T-helper 2 cell treated with Interferon-gamma antibody and Interleukin-4, amounts not matched to agents 5 μg/mL and 100 μg/mL, for 36 hours (primary cell): ENCODE measurements around the gene ATP1A3.

Source experiments
- DNase-seq: peaks from one replicate; pipeline ENCODE4 v3.0.0; 2021; ENCODE audit warnings: low spot score
- H3K27ac Mint-ChIP-seq: one replicate; pipeline ENCODE4 v1.8.0; 2021; ENCODE audit warnings: mild to moderate bottlenecking, mixed read lengths
- H3K27me3 Mint-ChIP-seq: one replicate; pipeline ENCODE4 v1.8.0; 2021; ENCODE audit warnings: low read depth, mixed read lengths
- H3K36me3 Mint-ChIP-seq: one replicate; pipeline ENCODE4 v1.8.0; 2021; ENCODE audit warnings: low read depth, mixed read lengths
- H3K4me1 Mint-ChIP-seq: one replicate; pipeline ENCODE4 v1.8.0; 2021; ENCODE audit warnings: low read depth, mixed read lengths
- H3K4me3 Mint-ChIP-seq: one replicate; pipeline ENCODE4 v1.8.0; 2022; ENCODE audit warnings: mild to moderate bottlenecking, moderate library complexity, mixed read lengths
- H3K9me3 Mint-ChIP-seq: one replicate; pipeline ENCODE4 v1.8.0; 2021; ENCODE audit warnings: mixed read lengths

ATP1A3 gene

GRCh38 chr19:41919948-41920712 lies 73.9 kb downstream of the ATP1A3 start:
- DNase-seq, result no peak
- no peaks in the 10 kb centered on the region for H3K36me3 Mint-ChIP-seq
- no peaks in the 10 kb centered on the region for H3K9me3 Mint-ChIP-seq
- H3K4me3 Mint-ChIP-seq, result no peak overlapping the region
- peaks cover 12% of the 10 kb centered on the region for H3K4me1 Mint-ChIP-seq
- no peak overlapping the region for H3K27ac Mint-ChIP-seq
- peaks cover 13% of the 10 kb centered on the region for H3K27me3 Mint-ChIP-seq

GRCh38 chr19:41918653-41919244 lies 75.3 kb downstream of the ATP1A3 start:
- peaks cover 11% of the 10 kb centered on the region for H3K4me1 Mint-ChIP-seq
- DNase-seq, result no peak
- H3K9me3 Mint-ChIP-seq, result no peaks in the 10 kb centered on the region
- H3K4me3 Mint-ChIP-seq, result no peak overlapping the region
- no peak overlapping the region for H3K27ac Mint-ChIP-seq
- peaks cover 22% of the 10 kb centered on the region for H3K27me3 Mint-ChIP-seq
- no peaks in the 10 kb centered on the region for H3K36me3 Mint-ChIP-seq

GRCh38 chr19:41918095-41918494 lies 75.9 kb downstream of the ATP1A3 start:
- H3K36me3 Mint-ChIP-seq, result no peaks in the 10 kb centered on the region
- DNase-seq, result no peak
- no peaks in the 10 kb centered on the region for H3K9me3 Mint-ChIP-seq
- H3K4me3 Mint-ChIP-seq, result no peak overlapping the region
- peaks cover 7% of the 10 kb centered on the region for H3K4me1 Mint-ChIP-seq
- H3K27me3 Mint-ChIP-seq, result peaks cover 23% of the 10 kb centered on the region
- no peak overlapping the region for H3K27ac Mint-ChIP-seq

GRCh38 chr19:41917676-41918075 lies 76.4 kb downstream of the ATP1A3 start:
- Mint-ChIP-seq H3K4me3 (no peak overlapping the region), H3K4me1 (peaks cover 6% of the 10 kb centered on the region), H3K9me3 (no peaks in the 10 kb centered on the region), H3K36me3 (no peaks in the 10 kb centered on the region), H3K27me3 (peaks cover 22% of the 10 kb centered on the region), H3K27ac (no peak overlapping the region)
- DNase-seq, result no peak
